Measurements from ENCODE around the gene DOC2B.
"Not testable (repeated sequence)": the region's sequence is repeated elsewhere in the genome, so short reads cannot be mapped to it uniquely, and the experiment has no call there.

DOC2B gene

DNA sequence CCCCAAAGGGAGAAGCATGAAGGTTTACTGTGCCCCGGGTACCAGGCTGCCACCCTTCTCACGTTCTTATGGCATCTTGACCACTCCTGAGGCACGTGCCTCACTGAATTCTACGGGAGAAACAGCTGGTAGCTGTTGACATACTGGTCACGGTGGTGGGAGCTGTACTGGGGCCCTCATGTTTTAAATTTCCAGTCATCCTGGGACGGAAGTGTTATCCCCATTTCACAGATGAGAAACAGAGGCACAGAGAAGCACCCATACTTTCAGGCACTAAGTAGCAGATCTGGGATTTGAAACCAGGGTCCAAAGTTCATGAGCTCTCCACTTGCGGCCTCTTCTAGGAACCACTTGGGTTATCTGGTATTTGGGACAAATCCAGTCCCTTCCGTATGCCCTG is 26.3 kb upstream of the DOC2B start:
- H3K9ac ChIP-seq (ENCODE audit: low read length) = no peak overlapping the region
- DNase-seq = no peak
- H3K9me2 ChIP-seq (replicated peaks; ENCODE audit: insufficient read depth, low read length) = no peaks in the 10 kb centered on the region
- no peak overlapping the region for H3K4me2 ChIP-seq (ENCODE audit: low read depth, low read length)
- H3K4me1 ChIP-seq (ENCODE audit: low read length) = no peaks in the 10 kb centered on the region
- no peaks in the 10 kb centered on the region for H3K79me2 ChIP-seq (ENCODE audit: low read length)
- no peaks in the 10 kb centered on the region for H3K36me3 ChIP-seq (replicated peaks; ENCODE audit: insufficient read depth, low read length)
- peaks cover 90% of the 10 kb centered on the region for H3K27me3 ChIP-seq (replicated peaks; ENCODE audit: insufficient read depth, low read length)
- no peak overlapping the region for H3K4me3 ChIP-seq (ENCODE audit: low read length)
- H3K27ac ChIP-seq (ENCODE audit: low read length) = no peak overlapping the region
- no peaks in the 10 kb centered on the region for H4K20me1 ChIP-seq (ENCODE audit: insufficient read depth, low read length)
- H2AFZ ChIP-seq (ENCODE audit: low read length) = no peak overlapping the region
- no peaks in the 10 kb centered on the region for H3F3A ChIP-seq (ENCODE audit: insufficient read depth, low read length)
- TF ChIP-seq CTCF (IDR thresholded peaks at IDR 0.05; ENCODE audit: low read length) (no peak), EZH2 (optimal IDR thresholded peaks at IDR 0.05; ENCODE audit: low read depth, low read length) (no peak), EZH2phosphoT487 (IDR thresholded peaks at IDR 0.05; ENCODE audit: low read length) (no peak)
- no peaks in the 10 kb centered on the region for H3K9me3 ChIP-seq (replicated peaks; ENCODE audit: insufficient read depth, low read length)

DNA sequence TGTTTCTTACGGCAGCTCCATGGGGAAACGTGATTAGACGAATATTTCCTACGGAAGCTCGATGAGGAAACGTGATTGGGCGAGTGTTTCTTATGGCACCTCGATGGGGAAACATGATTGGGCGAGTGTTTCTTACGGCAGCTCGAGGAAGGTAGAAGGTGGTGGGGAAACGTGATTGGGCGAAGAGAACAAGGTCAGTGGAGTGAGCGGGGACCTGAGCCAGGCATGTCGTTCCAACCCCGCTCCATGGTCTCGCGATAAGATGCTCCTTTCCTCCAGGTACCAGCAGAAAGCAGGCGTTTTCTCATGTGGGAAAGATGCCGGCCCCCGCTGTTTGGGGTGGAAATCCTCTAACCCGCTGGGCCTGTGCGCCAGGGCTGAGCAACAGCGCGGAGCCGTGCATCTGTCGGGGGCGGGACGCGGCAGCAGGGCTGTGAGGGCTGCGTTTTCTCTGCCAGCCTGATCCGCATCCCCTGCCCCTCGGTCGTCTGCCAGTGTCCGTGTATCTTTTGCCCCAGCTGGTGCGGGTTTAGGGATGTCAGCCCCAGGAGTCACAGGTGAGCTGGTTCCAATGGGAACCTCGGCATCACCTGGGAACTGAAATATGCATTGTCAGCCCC is 25.6 kb upstream of the DOC2B start:
- Histone ChIP-seq H3F3A (ENCODE audit: insufficient read depth, low read length) (no peaks in the 10 kb centered on the region), H3K79me2 (ENCODE audit: low read length) (no peaks in the 10 kb centered on the region), H3K27me3 (replicated peaks; ENCODE audit: insufficient read depth, low read length) (peaks cover 90% of the 10 kb centered on the region), H3K9me2 (replicated peaks; ENCODE audit: insufficient read depth, low read length) (no peaks in the 10 kb centered on the region), H3K4me2 (ENCODE audit: low read depth, low read length) (no peak overlapping the region), H3K9me3 (replicated peaks; ENCODE audit: insufficient read depth, low read length) (no peaks in the 10 kb centered on the region), H3K36me3 (replicated peaks; ENCODE audit: insufficient read depth, low read length) (no peaks in the 10 kb centered on the region), H2AFZ (ENCODE audit: low read length) (no peak overlapping the region), H3K4me1 (ENCODE audit: low read length) (no peaks in the 10 kb centered on the region), H3K4me3 (ENCODE audit: low read length) (no peak overlapping the region), H4K20me1 (ENCODE audit: insufficient read depth, low read length) (no peaks in the 10 kb centered on the region), H3K9ac (ENCODE audit: low read length) (no peak overlapping the region), H3K27ac (ENCODE audit: low read length) (no peak overlapping the region)
- no peak for TF ChIP-seq CTCF (IDR thresholded peaks at IDR 0.05; ENCODE audit: low read length)
- no peak for TF ChIP-seq EZH2 (optimal IDR thresholded peaks at IDR 0.05; ENCODE audit: low read depth, low read length)
- no peak for TF ChIP-seq EZH2phosphoT487 (IDR thresholded peaks at IDR 0.05; ENCODE audit: low read length)
- DNase-seq = no peak

DNA sequence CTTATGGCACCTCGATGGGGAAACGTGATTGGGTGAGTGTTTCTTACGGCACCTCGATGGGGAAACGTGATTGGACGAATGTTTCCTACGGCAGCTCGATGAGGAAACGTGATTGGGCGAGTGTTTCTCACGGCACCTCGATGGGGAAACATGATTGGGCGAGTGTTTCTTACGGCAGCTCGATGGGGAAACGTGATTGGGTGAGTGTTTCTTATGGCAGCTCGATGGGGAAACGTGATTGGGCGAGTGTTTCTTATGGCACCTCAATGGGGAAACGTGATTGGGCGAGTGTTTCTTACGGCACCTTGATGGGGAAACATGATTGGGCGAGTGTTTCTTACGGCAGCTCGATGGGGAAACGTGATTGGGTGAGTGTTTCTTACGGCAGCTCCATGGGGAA is 25.0 kb upstream of the DOC2B start:
- not testable (repeated sequence) for H3K9ac ChIP-seq (ENCODE audit: low read length); H3K27ac ChIP-seq (ENCODE audit: low read length); H3F3A ChIP-seq (ENCODE audit: insufficient read depth, low read length); H3K36me3 ChIP-seq (replicated peaks; ENCODE audit: insufficient read depth, low read length); H2AFZ ChIP-seq (ENCODE audit: low read length); H4K20me1 ChIP-seq (ENCODE audit: insufficient read depth, low read length); H3K4me1 ChIP-seq (ENCODE audit: low read length); DNase-seq; H3K79me2 ChIP-seq (ENCODE audit: low read length); H3K9me2 ChIP-seq (replicated peaks; ENCODE audit: insufficient read depth, low read length); H3K9me3 ChIP-seq (replicated peaks; ENCODE audit: insufficient read depth, low read length); H3K4me2 ChIP-seq (ENCODE audit: low read depth, low read length); H3K4me3 ChIP-seq (ENCODE audit: low read length)
- peaks cover 88% of the 10 kb centered on the region for H3K27me3 ChIP-seq (replicated peaks; ENCODE audit: insufficient read depth, low read length)

DNA sequence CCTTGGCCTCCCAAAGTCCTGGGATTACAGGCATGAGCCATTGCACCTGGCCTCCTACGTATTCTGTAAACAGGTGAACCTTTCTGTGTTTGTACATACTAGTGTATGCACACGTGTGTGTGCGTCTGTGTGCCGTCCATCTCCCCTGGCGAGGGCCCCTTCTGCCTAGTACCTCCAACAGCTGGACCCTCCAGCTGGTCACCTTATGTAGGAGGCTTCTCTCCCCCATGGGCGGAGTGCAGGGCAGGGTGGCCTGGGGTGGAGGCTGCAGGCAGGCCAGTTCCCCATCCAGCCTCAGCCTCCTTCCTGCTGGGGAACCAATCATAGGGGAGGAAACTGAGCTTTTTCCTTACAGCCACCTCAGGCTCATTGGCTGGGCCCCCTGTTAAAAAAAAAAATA is 24.4 kb upstream of the DOC2B start:
- Histone ChIP-seq H3K79me2 (ENCODE audit: low read length) (no peaks in the 10 kb centered on the region), H4K20me1 (ENCODE audit: insufficient read depth, low read length) (no peaks in the 10 kb centered on the region), H3K27ac (ENCODE audit: low read length) (no peak overlapping the region), H3K4me3 (ENCODE audit: low read length) (no peak overlapping the region), H3K36me3 (replicated peaks; ENCODE audit: insufficient read depth, low read length) (no peaks in the 10 kb centered on the region), H3K4me2 (ENCODE audit: low read depth, low read length) (no peak overlapping the region), H3K27me3 (replicated peaks; ENCODE audit: insufficient read depth, low read length) (peaks cover 87% of the 10 kb centered on the region), H3K9me2 (replicated peaks; ENCODE audit: insufficient read depth, low read length) (no peaks in the 10 kb centered on the region), H3K4me1 (ENCODE audit: low read length) (no peaks in the 10 kb centered on the region), H3F3A (ENCODE audit: insufficient read depth, low read length) (no peaks in the 10 kb centered on the region), H2AFZ (ENCODE audit: low read length) (no peak overlapping the region), H3K9me3 (replicated peaks; ENCODE audit: insufficient read depth, low read length) (no peaks in the 10 kb centered on the region), H3K9ac (ENCODE audit: low read length) (no peak overlapping the region)
- TF ChIP-seq CTCF (IDR thresholded peaks at IDR 0.05; ENCODE audit: low read length) (no peak), EZH2 (optimal IDR thresholded peaks at IDR 0.05; ENCODE audit: low read depth, low read length) (no peak), EZH2phosphoT487 (IDR thresholded peaks at IDR 0.05; ENCODE audit: low read length) (no peak)
- DNase-seq = no peak
